ENCODE data around the gene DEPDC4. TPM values are rescaled to one million over a fixed set of nuclear protein-coding genes. Genes with fewer than 3 reads are reported as not detected.

DEPDC4 gene
- total and polyA plus RNA-seq, 2 of the 4 experiments (the other 2 are of a cell fraction), result 0.72 to 0.79 TPM

GRCh38 chr12:100193085-100193484 lies 73.8 kb downstream of the DEPDC4 start:
- no peak overlapping the region for H4K5ac ChIP-seq (ENCODE audit: low read depth, low read length)
- no peak overlapping the region for H3K9ac ChIP-seq (ENCODE audit: low read depth, low read length)
- H2BK5ac ChIP-seq (ENCODE audit: low read depth, low read length, poor library complexity, severe bottlenecking), result no peak overlapping the region
- no peak overlapping the region for H3K27ac ChIP-seq (ENCODE audit: insufficient read depth, low read length)
- no peak overlapping the region for H3K4me2 ChIP-seq (ENCODE audit: low read depth, low read length)
- H2AK5ac ChIP-seq (ENCODE audit: low read depth, low read length), result no peak overlapping the region
- H3K9me1 ChIP-seq (ENCODE audit: insufficient read depth, low read length), result no peaks in the 10 kb centered on the region; the same call in 1 of the 2 replicates
- no peaks in the 10 kb centered on the region for H3K27me3 ChIP-seq (ENCODE audit: control insufficient read depth, insufficient read depth, low read length)
- no peak for TF ChIP-seq BHLHE40 (IDR thresholded peaks at IDR 0.05; ENCODE audit: low read depth, low read length)
- TF ChIP-seq CTCF (conservative IDR thresholded peaks at IDR 0.05; ENCODE audit: low read depth, low read length), result no peak
- TF ChIP-seq SMC3 (IDR thresholded peaks at IDR 0.05; ENCODE audit: low read depth, low read length), result no peak
- no peak for TF ChIP-seq MXI1 (IDR thresholded peaks at IDR 0.05; ENCODE audit: borderline replicate concordance, low read depth, low read length)
- no peak for TF ChIP-seq ELK1 (IDR thresholded peaks at IDR 0.05; ENCODE audit: borderline replicate concordance, low read depth, low read length)
- no peak for TF ChIP-seq RFX5 (IDR thresholded peaks at IDR 0.05; ENCODE audit: low read depth, low read length)
- TF ChIP-seq RCOR1 (IDR thresholded peaks at IDR 0.05; ENCODE audit: insufficient replicate concordance, low read length), result no peak
- TF ChIP-seq FOS (IDR thresholded peaks at IDR 0.05; ENCODE audit: low read depth, low read length), result no peak
- no peak for TF ChIP-seq MAFK (IDR thresholded peaks at IDR 0.05; ENCODE audit: low read depth, low read length)
- TF ChIP-seq POLR2A (IDR thresholded peaks at IDR 0.05; ENCODE audit: low read depth, low read length), result no peak
- TF ChIP-seq CHD1 (IDR thresholded peaks at IDR 0.05; ENCODE audit: low read depth, low read length), result no peak
- TF ChIP-seq NFE2L2 (IDR thresholded peaks at IDR 0.05; ENCODE audit: low read depth, low read length), result no peak
- TF ChIP-seq MAZ (IDR thresholded peaks at IDR 0.05; ENCODE audit: borderline replicate concordance, low read depth, low read length), result no peak
- no peak for TF ChIP-seq CEBPB (IDR thresholded peaks at IDR 0.05; ENCODE audit: low read depth, low read length)
- no peaks in the 10 kb centered on the region for H3K9me3 ChIP-seq (ENCODE audit: control insufficient read depth, insufficient read depth, low read length)
- DNase-seq, result no peak
- dilution Hi-C loops (cut with HindIII; ENCODE audit: low sequenced_read_pairs, unreplicated experiment), result no loop called here
- H4K20me1 ChIP-seq (ENCODE audit: insufficient read depth, low read length), result no peaks in the 10 kb centered on the region
- intact Hi-C loops (cut with micrococcal nuclease), result no loop called here
- H3K79me1 ChIP-seq (ENCODE audit: low read depth in 1 of 2, low read length in 2 of 2), result no peaks in the 10 kb centered on the region
- BruUV-seq (replicated peaks), result no TSS peak
- no peak overlapping the region for H3K18ac ChIP-seq (ENCODE audit: low read depth, low read length)
- H3K56ac ChIP-seq (ENCODE audit: extremely low read depth, insufficient read depth, low read length), result no peak overlapping the region
- ChIA-PET CTCF (interaction anchor here (1.2 kb wide), 1 partner anchor 64 kb away, joined by 3 read pairs; no protein-coding TSS in a partner anchor), POLR2A (ENCODE audit: unreplicated experiment) (no interaction called here)
- H3K23ac ChIP-seq (ENCODE audit: low read depth, low read length), result no peak overlapping the region
- in situ Hi-C loops (cut with MboI; ENCODE audit: low sequenced_read_pairs), result no loop called here
- H4K8ac ChIP-seq (ENCODE audit: low read depth in 2 of 2, low read length in 2 of 2), result no peak overlapping the region
- no peak overlapping the region for H2BK20ac ChIP-seq (ENCODE audit: low read depth, low read length)
- no peak for ATAC-seq (ENCODE audit: low read depth)
- H4K91ac ChIP-seq (ENCODE audit: insufficient read depth, low read depth, low read length), result no peak overlapping the region
- H3K4ac ChIP-seq (ENCODE audit: low read depth, low read length), result no peak overlapping the region
- no peak overlapping the region for H2AFZ ChIP-seq (replicated peaks; ENCODE audit: low read length, poor library complexity)
- no peaks in the 10 kb centered on the region for H3K36me3 ChIP-seq (ENCODE audit: control insufficient read depth, insufficient read depth, low read length)
- H3K4me3 ChIP-seq (ENCODE audit: insufficient read depth, low read depth, low read length), result no peak overlapping the region
- H2AK9ac ChIP-seq (replicated peaks; ENCODE audit: low read depth, low read length, poor library complexity), result no peak overlapping the region
- no peak overlapping the region for H3K14ac ChIP-seq (replicated peaks; ENCODE audit: low read depth, low read length)
- no peaks in the 10 kb centered on the region for H3K4me1 ChIP-seq (ENCODE audit: control insufficient read depth, insufficient read depth, low read length)
- no peak overlapping the region for H2BK120ac ChIP-seq (ENCODE audit: low read depth, low read length)
- no CpG with 5 or more reads among the region's 1 CpG for WGBS, 2 experiments (ENCODE audit: extremely low coverage in 2 of 2, insufficient read length in 1 of 2)
- H2BK15ac ChIP-seq (ENCODE audit: low read depth, low read length), result no peak overlapping the region

Measured in IMR-90 (cell line).